HG03135 (cell line): ENCODE results near the gene BATF3.
A peak's percentile ranks its signal among the peaks of the same experiment; 100 is the strongest.
"Not testable (repeated sequence)": the region's sequence is repeated elsewhere in the genome, so short reads cannot be mapped to it uniquely, and the experiment has no call there.

Experiments used
- ATAC-seq: cut with Tn5 transposase; IDR thresholded peaks from one replicate; pipeline ENCODE4 v1.9.1; 2021; ENCODE audit warnings: mild to moderate bottlenecking, moderate library complexity; ENCODE audit not compliant: unreplicated experiment

The BATF3 gene

DNA sequence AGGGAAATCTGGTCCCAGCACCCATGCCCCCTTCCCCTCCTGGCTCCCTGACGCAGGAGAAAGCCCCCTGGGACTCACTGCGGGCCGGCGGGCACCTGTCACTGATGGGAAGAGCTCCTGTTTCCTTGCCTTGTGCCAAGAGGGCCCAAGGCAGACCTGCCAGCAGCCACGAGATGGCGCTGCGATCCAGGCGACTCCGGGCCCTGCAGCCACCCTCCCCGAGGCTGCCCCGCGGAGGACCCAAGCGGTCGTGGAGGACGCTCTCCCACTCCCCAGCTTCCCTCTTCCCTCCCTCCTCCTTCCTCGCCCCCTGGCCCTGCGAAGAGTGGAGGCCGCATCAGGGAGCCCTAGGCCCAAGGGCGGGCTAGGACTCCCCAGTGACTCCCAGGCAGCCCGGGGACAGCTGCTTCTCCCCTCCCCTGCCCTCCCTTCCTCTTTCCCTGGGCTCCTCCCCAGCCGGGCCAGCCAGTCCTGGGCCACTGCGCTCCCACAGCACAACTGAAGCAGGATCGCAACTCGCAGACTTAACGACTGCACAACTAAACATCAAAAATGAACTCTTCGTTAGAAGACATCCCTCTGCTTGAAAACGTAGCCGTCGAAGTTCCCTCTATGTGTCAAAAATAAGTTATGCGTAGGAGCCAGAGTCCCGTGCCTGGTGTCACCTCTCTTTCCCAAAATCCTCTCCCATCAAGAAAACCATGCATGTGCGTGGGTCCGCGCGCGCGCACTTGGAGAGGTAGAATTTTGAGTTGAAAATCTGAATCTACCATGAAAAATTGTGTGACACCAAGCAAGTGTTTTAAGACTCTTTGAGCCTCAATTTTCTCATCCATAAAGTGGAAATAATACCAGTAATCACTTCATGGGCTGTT is 34.2 kb downstream of the BATF3 start:
- ATAC-seq: peak; percentile 85

DNA sequence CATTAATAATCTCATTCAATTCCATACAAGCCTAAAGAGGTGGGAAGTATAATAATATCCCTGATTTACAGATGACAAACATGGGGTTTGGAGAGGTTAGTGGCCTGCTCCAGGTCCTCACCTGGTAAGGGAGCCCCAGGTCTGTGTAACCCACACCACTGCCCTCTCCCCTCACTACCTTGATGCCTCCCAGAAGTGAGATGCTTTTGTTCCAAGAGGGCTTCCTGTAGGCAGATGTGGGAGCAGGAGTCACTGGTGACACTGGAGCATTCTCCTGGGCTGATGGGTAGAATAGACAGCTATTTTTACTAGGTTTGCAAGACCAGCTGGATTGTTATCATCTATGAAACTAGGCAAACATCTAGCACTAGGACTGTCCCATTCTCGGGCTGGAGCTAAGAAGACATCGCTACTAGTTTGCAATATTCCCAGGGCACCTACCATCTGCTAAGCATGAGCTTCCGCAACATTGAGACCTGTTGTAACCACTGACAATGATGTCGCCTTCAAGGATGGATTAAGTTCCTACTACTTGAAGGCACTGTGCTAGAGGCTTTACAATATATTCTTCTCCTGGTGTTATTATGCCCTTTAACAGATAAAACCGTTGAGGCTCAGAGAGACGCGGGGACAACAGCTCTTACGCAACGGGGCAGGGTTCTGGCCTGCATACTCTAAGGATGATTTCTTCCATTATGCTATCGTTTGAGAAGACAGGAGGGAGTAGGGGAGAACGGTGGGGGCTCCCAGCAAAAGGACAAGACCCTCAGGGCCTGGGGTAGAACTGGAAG is 35.0 kb downstream of the BATF3 start:
- no peak for ATAC-seq

DNA sequence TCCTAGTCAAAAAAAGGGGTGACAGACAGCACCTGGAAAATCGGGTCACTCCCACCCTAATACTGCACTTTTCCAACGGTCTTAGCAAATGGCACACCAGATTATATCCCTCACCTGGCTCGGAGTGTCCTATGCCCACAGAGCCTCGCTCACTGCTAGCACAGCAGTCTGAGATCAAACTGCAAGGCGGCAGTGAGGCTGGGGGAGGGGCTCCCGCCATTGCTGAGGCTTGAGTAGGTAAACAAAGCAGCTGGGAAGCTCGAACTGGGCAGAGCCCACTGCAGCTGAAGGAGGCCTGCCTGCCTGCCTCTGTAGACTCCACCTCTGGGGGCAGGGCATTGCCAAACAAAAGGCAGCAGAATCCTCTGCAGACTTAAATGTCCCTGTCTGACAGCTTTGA is 41.4 kb downstream of the BATF3 start:
- ATAC-seq: not testable (repeated sequence)

DNA sequence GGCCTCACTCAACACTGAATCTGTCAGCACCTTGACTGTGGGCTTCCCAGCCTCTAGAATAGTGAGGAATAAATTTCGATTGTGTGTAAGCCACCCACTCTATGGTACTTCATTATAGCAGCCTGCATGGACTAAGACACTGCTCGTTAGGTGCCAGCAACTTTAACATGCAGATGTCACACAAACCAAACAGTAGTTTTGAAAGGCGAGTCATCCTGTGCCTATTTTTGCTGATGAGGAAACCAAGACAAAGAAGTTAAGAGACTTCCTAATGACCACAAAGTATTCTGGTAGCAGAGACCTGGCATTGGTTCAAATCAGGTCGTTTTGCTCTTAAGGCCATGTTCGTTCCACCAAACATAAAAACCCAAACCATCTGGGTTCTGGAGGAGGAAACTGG is 42.9 kb downstream of the BATF3 start:
- no peak for ATAC-seq

DNA sequence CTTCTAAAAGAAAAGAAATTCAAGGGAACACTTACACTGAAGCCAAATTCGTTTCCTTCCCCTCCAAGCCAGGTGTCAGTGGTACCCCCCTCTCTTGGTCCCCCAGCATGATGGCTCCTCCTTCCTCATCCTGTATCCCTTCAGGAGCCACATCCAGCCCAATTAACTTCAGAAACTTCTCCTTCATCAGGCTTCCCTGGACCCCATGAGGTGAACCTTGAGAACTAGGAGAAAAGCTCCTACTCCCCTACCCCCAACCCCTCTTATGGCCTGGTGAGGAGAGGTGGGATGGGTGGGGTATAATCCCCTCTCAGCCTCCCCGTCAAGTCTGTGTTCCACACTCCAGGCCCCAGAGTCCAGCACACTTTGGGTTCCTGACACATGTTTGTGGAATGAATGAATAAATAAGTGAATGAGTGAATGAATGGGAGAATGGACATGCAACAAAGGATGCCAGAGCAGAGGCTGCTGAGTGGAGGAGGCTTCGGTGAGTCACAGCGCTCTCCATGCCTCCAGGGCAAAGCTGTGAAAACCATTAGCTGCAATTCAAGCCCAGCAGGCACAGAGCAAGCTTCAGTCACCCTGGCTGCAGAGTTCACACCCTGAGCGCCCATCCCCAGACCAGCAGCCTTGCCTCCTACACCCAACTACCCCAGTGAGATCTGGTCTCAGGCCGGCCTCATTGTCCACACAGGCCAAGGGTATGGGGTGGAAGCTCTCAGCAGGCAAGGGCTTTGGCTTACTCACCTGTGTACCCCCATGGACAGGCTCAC is 43.8 kb downstream of the BATF3 start:
- ATAC-seq: no peak

DNA sequence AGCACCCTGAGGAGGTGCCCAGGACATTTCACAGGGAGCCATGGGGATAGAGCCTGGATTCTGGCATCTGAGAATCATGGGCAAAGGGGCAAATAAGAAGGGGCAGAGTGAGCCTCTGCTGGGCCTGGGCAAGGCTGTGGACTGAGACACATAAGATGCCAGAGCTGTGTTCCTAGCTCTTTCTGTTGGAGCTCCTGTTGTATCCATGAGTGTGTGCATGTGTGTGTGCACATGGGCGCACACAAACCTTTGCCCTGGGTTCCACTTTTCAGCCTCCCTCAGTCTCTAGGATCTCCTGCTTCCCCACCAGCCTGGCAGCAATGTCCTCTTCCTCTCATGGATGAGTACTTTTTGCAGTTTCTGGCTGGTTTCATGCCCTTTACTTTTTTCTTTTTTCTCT is 47.0 kb downstream of the BATF3 start:
- no peak for ATAC-seq

DNA sequence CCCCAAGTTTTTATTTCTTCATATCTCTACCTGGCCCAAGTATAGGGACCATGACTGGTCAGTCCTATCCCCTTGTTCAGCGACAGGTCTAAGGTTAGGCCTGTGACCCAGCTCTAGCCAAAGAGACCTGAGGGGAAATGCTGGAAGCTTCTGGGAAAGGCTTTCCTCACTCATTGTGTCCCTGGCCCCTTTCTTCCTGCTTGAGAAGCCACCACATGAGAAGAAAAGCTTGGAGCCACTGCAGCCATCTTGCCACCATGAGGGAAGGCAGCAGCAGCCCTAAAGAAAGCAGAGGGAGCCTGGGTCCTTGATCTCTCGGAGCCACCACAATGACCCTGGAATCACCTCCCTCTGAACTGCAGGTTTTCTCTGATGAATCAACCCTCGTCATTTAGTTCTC is 47.7 kb downstream of the BATF3 start:
- no peak for ATAC-seq

DNA sequence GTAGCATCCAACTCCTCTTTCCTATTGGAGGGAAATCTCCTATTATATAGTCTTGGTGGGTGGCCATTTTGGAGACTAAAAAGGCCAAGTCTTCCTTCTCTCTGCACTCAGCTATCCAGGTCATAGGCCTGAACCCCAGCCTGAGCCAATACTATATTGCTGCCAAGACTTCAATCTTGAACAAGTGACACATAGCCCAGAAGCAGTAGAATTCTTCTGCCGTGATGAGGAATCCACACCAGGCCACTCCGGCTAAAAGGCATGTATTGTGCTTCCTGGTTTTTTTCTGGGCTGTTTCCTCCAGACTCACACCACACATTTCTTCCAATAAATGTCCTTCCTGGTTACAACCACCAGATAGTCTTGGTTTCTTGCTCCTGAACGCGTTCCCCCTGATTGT is 48.1 kb downstream of the BATF3 start:
- no peak for ATAC-seq

DNA sequence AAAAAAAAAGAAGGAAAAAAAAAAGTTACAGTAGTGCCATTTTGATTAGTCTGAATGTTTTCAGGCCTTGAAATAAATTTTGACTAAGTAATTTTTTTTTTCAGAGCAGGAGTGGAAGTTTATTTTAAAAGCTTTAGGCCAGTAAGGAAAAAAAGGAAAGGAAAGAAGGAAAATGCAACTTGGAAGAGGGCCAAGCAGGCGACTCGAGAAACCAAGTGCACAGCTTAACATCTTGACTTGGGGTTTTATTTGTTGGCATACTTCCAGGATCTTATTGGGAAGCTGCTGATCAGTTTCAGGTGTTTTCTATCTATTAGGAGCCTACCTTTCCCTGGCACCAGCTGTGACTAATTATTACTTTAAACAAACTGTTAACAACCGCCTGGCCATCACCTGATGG is 49.4 kb downstream of the BATF3 start:
- no peak for ATAC-seq

DNA sequence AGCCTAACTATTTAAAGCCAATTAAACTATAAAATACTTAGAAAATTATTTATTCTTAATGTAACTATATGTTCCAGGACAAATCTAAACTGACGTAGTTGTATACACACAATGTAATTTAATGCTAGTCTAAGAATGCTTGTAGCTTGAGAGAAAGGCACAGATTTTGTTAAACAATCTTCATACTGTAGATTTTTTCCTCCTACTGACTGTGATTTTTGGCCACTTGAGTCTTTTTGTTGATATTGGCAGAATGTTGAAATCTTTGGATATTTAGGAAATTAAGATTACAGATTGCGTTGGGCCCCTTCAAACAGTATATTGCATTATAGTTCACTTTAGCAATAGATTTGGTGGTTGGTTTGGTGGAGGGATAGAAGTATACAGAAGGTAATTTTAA is 50.6 kb downstream of the BATF3 start:
- ATAC-seq: no peak

DNA sequence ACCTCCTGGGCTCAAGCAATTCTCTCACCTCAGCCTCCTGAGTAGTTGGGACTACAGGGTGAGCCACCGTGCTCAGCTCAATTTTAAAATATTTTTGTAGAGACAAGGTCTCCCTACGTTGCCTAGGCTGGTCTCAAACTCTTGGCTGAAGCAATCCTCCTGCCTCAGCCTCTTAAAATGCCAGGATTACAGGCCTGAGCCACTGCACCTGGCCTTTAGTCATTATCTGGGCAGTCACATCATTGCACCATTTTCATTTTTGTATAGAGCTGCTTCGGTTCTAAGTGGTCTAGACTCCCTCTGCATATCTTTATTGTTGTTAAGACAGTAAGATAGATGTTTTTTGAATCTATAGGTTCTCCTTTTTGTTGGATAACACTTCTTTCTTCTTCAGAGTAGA is 51.2 kb downstream of the BATF3 start:
- no peak for ATAC-seq

DNA sequence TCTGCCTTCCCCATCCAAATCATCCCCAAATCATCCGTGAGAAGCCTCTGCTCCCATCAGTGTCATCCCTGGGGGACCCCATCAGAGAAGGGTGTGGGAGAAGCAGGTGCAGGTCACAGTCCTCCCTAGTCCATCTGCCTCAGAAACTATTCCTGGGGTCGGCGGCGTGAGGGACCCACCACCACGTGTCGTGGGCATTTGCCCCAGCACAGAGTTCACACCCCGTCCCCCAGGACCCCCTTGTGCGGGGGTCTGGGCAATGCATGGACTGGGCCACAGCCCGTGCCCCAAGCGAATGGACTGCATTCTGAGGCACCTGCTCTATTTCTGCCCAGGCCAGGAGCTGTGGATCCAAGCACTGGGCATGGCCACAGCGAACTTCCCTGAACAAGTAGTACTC is 52.6 kb downstream of the BATF3 start:
- ATAC-seq: no peak

DNA sequence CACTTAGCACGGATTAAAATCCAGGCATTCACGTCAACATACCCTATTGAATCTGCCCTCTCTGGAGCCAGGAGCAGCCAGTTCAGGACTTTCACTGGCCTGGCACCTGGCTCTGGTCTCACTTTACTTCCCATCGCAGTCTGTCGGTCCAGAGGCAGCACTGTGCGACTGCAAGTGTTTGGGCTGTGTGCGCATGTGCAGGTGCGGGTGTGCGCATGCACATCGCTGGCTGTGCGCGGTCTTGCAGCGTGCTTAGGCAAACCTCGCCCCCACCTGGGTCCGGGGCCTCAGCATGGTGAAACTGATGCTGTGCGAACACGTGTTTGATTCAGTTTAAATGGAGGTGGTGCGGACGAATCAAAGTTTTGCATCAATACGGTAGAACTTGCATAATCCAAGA is 53.1 kb downstream of the BATF3 start:
- no peak for ATAC-seq

DNA sequence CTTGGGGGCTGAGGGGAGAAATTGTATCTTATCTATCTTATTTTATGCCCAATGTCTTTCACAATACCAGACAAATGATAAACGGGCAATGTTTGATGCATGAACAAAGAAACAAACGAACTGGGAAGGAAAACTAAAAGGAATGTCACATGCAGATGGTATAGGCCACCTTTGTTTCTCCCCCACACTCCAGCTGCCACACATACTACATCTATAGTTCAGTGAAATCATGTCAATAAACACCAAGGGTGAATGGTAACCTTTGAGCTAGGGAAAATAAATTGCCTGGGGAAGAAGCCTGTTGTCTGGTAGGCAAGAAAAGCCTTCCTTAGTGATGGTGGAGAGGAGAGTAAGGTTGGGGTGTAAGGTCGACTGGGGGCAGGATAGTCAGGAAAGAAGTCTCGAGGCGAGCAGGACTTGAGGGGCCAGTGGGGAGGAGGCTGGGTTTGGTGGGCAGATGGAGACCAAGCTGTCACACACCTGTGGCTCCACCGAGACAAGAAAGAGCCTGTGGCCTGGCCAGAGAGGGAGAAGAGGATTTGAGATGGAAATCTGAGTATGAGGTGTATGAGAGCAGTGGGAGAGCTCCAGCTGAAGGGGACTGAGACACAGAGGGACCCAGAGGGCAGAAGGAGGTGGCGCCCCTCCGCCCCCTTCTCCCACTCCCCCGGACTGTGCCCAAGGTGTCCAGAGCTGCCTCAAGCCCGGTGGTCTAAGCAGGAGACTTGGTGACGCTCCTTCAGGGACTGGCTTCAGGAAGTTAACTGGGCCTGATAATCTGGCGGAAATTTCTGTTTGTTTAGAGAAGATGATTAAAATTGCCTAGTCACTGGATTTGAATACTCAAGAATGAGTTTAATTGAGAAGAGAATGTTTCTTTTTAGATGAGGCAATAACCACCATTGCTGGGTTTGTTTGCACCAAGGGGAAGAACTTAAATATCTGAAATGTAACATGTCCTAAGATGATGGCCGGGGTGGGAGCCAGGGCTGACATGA is 53.8 kb downstream of the BATF3 start:
- ATAC-seq: no peak

DNA sequence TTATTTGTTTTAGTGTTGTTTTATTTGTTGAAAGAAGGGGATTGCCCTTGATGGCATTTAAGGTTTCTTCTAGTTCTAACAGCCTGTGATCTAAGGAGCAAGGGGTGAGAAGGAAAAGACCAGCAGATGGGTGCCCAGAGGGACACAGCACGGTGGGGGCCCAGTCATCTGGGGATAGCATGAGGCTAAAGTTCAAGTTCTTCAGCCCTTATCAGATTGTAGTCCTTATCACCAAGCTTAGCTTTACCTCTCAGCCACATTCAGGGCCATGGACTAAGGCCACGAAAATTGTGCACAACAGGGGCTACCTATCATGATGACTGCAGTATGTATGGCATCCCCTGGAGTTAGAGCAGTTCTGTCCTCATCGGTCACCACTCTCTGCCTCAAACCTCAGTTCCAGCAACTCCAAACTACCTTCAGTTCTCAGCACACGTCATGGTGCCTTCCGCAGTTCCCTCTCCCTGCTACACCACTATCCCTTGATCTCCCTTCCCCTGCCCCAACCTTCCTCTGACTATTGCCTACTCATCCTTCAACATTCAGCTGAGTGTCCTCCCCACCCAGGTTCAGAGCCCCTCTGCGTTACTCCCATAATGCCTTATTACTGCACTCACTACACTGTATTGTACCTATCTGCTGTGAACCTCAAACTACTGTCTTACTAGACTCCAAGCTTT is 54.6 kb downstream of the BATF3 start:
- no peak for ATAC-seq

DNA sequence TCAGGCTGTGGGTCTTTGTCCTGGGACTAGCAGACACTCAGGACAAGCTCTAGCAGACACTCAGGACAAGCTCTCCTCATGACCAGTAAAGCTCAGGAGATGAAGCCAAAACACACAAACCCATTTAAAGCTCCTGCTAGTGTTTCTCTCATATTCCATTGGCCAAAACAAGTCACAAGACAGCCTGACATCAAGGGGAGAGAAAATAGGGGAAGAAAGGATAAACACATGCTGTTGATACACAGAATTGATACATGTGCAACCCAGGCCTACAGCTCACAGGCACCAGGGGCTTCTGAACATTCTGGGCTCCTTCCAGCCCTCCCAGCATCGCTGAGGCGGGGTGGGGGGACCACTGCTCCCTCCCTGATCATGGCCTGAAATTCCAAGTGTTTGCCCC is 55.8 kb downstream of the BATF3 start:
- ATAC-seq: no peak

DNA sequence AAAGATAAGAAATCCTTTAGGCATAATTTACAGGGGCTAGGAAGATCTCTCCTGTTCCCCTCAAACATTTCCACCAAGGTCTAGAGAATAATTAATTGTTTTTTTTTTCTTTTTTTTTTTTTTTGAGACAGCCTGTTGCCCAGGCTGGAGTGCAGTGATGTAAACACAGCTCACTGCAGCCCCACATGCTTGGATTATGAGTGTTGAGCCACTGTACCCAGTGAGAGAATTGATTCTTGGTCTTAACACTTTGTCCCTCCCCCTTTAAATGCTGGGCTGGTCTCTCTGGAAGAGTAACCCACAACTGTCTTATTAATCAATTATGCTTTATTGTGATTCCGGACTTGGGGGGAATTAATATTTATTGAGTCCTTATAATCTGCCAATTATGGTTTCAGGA is 57.7 kb downstream of the BATF3 start:
- ATAC-seq: no peak

DNA sequence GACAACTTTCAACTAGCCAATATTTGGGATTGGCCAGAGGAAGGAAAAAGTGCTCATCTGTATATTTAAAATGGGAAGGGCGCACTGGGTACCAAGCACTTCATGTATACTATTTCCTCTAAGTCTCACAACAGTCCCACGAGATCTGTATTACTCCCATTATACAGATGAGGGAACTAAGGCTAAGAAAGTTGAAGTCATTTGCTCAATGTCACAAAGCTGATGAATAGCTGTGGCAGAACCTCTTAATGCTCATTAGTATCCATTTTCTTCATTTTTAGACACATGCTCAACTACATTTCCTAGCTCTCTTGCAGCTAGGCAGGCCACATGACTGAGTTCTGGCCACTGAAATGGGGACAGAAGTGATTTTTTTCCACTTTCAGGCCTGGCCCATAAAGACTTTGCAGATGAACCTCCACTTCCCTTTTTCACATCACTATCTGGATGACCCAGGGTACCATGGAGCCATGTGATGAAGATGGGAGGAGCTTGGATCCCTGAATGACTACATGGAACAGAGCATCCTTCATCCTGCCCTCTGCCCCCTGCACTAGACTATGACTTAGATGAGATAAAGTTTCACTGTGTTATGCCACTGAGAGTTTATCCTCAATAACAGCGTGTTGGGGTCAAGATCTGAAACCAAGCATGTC is 59.3 kb downstream of the BATF3 start:
- ATAC-seq: no peak

DNA sequence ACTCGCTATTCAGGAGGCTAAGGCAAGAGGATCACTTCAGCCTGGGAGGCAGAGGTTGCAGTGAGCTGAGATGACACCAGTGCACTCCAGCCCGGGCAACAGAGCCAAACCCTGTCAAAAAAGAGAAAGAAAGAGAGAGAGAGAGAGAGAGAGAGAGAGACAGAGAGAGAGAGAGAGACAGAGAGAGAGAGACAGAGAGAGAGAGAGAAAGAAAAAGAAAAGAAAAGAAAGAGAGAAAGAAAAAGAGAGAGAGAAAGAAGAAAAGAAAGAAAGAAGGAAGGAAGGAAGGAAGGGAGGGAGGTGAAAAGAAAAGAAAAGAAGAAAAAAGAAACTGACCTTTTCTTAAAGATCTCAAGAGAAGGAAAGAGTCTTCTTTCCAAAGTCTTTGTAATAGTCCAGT is 60.1 kb downstream of the BATF3 start:
- not testable (repeated sequence) for ATAC-seq
